Measurements from ENCODE around the gene PDE6A.

GRCh38 chr5:149936700-149937091, 7.9 kb downstream of the PDE6A start:
- TF ChIP-seq USF2 (IDR thresholded peaks at IDR 0.05) (no peak), CTCF (IDR thresholded peaks at IDR 0.05) (no peak), MYC (IDR thresholded peaks at IDR 0.05; ENCODE audit: borderline replicate concordance, low read length) (no peak), EP300 (IDR thresholded peaks at IDR 0.05) (no peak), NFE2L2 (conservative IDR thresholded peaks at IDR 0.05; ENCODE audit: low read length) (no peak), JUNB (IDR thresholded peaks at IDR 0.05) (no peak), CBX2 (IDR thresholded peaks at IDR 0.05; ENCODE audit: borderline replicate concordance, low read depth) (no peak), BHLHE40 (IDR thresholded peaks at IDR 0.05; ENCODE audit: low read depth, low read length) (no peak), PHF8 (IDR thresholded peaks at IDR 0.05; ENCODE audit: borderline replicate concordance, low read depth) (no peak), POLR2A (IDR thresholded peaks at IDR 0.05; ENCODE audit: low read length) (no peak), FOXS1 (CRISPR knock-in tag; IDR thresholded peaks at IDR 0.05) (no peak), CHD4 (IDR thresholded peaks at IDR 0.05; ENCODE audit: borderline replicate concordance) (no peak), HDAC2 (IDR thresholded peaks at IDR 0.05) (no peak)
- TF ChIP-seq, protein P1, sequence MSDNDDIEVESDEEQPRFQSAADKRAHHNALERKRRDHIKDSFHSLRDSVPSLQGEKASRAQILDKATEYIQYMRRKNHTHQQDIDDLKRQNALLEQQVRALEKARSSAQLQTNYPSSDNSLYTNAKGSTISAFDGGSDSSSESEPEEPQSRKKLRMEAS (IDR thresholded peaks at IDR 0.05), result no peak

Measured in A549 (cell line).